Kidney (tissue), 14 donors: ENCODE results near the gene SUPT5H. TPM values are rescaled to one million over a fixed set of nuclear protein-coding genes. Genes with fewer than 3 reads are reported as not detected.

Experiments
- DNase-seq, 5 donors: peaks; one replicate each; pipeline ENCODE4 v3.0.0-alpha.2; 2013 to 2020
- FAIRE-seq: peaks from 2 replicates; lab custom pipeline; 2012; peaks lifted over from hg19 to GRCh38; lab: Jason Lieb, UNC
- H3K27ac ChIP-seq, 2 donors: one replicate each; pipeline ENCODE4 v1.7.0; 2013; ENCODE audit warnings: low read depth in 2 of 2, low read length in 2 of 2, inconsistent platforms in 1 of 2
- H3K27me3 ChIP-seq: one replicate; pipeline ENCODE4 v1.7.1; 2013; ENCODE audit warnings: low read length, inconsistent platforms; ENCODE audit not compliant: control insufficient read depth, insufficient read depth
- H3K36me3 ChIP-seq, 3 donors: one replicate each; pipeline versions ENCODE4 v1.7.0 to v1.7.1; 2013; ENCODE audit warnings: low read length in 3 of 3, control low read depth in 1 of 3, inconsistent platforms in 1 of 3; ENCODE audit not compliant: insufficient read depth in 3 of 3, control insufficient read depth in 2 of 3
- H3K4me1 ChIP-seq, 3 donors: one replicate each; pipeline versions ENCODE4 v1.7.0 to v1.7.1; 2013; ENCODE audit warnings: low read length in 3 of 3, inconsistent platforms in 1 of 3, low read depth in 1 of 3; ENCODE audit not compliant: control insufficient read depth in 2 of 3, insufficient read depth in 2 of 3
- H3K4me3 ChIP-seq, 3 donors: one replicate each; pipeline versions ENCODE4 v1.7.0 to v1.8.1; 2013; ENCODE audit warnings: low read length in 3 of 3, control low read depth in 1 of 3, inconsistent platforms in 1 of 3
- H3K9ac ChIP-seq, 3 donors: one replicate each; pipeline versions ENCODE4 v1.7.0 to v1.7.1; 2013; ENCODE audit warnings: low read length in 3 of 3, control low read depth in 1 of 3, inconsistent platforms in 1 of 3
- H3K9me3 ChIP-seq, 3 donors: one replicate each; pipeline versions ENCODE4 v1.7.0 to v1.7.1; 2013; ENCODE audit warnings: low read length in 3 of 3, control low read depth in 1 of 3, inconsistent platforms in 1 of 3; ENCODE audit not compliant: control insufficient read depth in 2 of 3, insufficient read depth in 1 of 3
- intact Hi-C: fragments of 100-400 bp; cut with DNase I; formaldehyde crosslinking; loops from one replicate; pipeline ENCODE4 v1.11.1; 2022
- polyA plus RNA-seq: library from polyadenylated mRNA; stranded (reverse); fragments of 350-450 nt; fragmentation: Illumina TruSeq; extraction: RNeasy Lipid Tissue Mini Kit (QIAGEN cat#74804); gene quantifications from one replicate; pipeline ENCODE4 v1.2.3, GENCODE V29; 2014; ENCODE audit warnings: low read depth, low replicate concordance; ENCODE audit not compliant: insufficient read depth
- total RNA-seq: library from RNA; stranded (reverse); fragmentation: NEBNext Ultra II Directional; extraction: Animal tissue kit (Norgen Biotek cat#: 25700); gene quantifications from one replicate; pipeline ENCODE4 v1.2.1, GENCODE V29; 2021
- TF ChIP-seq, protein P1 (sequence below): IDR thresholded peaks from 3 replicates; pipeline ENCODE4 v1.5.1; 2012; ENCODE audit warnings: mild to moderate bottlenecking, moderate library complexity, borderline replicate concordance; ENCODE audit not compliant: insufficient read depth; ENCODE audit errors: extremely low read depth
- donor health status: control.
- donor health status: control.
- donor health status: control.
- donor health status: control.
- donor health status: control.
- donor health status: DM: yes; HTN: yes; CAD: no.
- donor health status: Normal renal cell carcinoma (clear cell type).

SUPT5H gene
- total and polyA plus RNA-seq, 2 donors from 2014 or later: 106 to 123 TPM

DNA sequence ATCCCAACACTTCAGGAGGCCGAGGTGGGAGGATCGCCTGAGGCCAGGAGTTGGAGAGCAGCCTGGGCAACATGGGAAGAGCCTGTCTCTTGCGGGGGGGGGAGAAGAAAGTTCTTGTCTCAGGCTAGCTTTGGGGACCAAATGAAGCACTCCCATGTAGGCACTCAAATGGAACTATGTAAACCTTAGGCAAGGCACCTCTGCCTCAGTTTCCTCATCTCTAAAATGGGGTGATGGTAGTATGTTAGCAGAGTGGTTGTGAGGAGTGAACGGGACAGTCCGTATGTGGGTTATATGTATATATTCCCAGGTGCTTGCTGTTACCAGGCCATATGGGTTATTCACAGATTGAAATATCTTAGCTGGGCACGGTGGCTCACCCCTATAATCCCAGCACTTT, 46.8 kb downstream of the SUPT5H start:
- FAIRE-seq: no peak
- intact Hi-C loops: no loop called here
- no peaks in the 10 kb centered on the region for H3K27me3 ChIP-seq
- H3K4me1 ChIP-seq: no peaks in the 10 kb centered on the region
- H3K9me3 ChIP-seq: no peaks in the 10 kb centered on the region
- TF ChIP-seq, protein P1, sequence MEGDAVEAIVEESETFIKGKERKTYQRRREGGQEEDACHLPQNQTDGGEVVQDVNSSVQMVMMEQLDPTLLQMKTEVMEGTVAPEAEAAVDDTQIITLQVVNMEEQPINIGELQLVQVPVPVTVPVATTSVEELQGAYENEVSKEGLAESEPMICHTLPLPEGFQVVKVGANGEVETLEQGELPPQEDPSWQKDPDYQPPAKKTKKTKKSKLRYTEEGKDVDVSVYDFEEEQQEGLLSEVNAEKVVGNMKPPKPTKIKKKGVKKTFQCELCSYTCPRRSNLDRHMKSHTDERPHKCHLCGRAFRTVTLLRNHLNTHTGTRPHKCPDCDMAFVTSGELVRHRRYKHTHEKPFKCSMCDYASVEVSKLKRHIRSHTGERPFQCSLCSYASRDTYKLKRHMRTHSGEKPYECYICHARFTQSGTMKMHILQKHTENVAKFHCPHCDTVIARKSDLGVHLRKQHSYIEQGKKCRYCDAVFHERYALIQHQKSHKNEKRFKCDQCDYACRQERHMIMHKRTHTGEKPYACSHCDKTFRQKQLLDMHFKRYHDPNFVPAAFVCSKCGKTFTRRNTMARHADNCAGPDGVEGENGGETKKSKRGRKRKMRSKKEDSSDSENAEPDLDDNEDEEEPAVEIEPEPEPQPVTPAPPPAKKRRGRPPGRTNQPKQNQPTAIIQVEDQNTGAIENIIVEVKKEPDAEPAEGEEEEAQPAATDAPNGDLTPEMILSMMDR: no peak
- no peak overlapping the region for H3K4me3 ChIP-seq
- H3K27ac ChIP-seq: no peak overlapping the region
- no peak overlapping the region for H3K9ac ChIP-seq
- peaks cover 0 to 20% (median 18%) of the 10 kb centered on the region in 3 donors for H3K36me3 ChIP-seq
- no peak for DNase-seq

DNA sequence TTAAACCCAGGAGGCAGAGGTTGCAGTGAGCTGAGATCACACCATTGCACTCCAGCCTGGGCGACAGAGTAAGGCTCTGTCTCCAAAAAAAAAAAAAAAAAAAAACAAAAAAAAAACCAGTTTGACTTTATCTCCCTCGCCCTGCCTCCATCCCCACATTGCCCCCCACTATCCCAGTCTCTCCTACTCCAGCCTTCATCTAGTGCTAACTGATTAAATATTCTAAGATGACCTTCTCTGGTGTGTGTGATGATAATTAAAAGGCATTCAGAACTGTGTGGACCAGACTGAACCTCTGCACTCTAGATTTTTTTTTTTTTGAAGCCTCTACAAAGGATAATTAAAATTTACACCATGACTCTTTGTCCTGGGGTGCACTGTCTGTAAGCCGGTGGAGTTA, 47.4 kb downstream of the SUPT5H start:
- H3K4me3 ChIP-seq: no peak overlapping the region
- TF ChIP-seq, protein P1: no peak
- no peak overlapping the region for H3K27ac ChIP-seq
- H3K4me1 ChIP-seq: no peaks in the 10 kb centered on the region
- DNase-seq: no peak
- FAIRE-seq: no peak
- H3K9ac ChIP-seq: no peak overlapping the region
- H3K36me3 ChIP-seq: peaks cover 0 to 18% (median 18%) of the 10 kb centered on the region in 3 donors
- H3K27me3 ChIP-seq: no peaks in the 10 kb centered on the region
- intact Hi-C loops: no loop called here
- H3K9me3 ChIP-seq: no peaks in the 10 kb centered on the region

DNA sequence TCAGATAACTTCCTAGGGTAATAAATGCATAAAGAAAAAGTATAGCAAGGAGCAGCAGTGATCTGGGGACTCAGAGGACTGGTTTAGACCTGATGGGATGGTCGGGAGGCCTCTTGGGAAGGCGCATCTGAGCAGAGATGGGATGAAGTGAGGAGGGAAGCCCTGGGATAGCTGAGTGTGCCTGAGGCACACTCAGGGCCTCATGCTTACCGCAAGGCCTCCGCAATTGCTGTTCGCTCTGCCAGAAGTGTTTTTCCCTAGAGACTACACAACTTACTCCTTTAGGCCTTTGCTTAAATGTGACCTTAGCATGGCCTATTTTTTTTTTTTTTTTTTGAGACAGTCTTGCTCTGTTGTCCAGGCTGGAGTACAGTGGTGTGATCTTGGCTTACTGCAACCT, 49.3 kb downstream of the SUPT5H start:
- no peak overlapping the region for H3K9ac ChIP-seq
- no peak for FAIRE-seq

More for the DNA sequence above, 49.3 kb downstream of the SUPT5H start:
- no peak overlapping the region for H3K27ac ChIP-seq
- intact Hi-C loops: no loop called here
- no peak for DNase-seq
- H3K27me3 ChIP-seq: peaks cover 10% of the 10 kb centered on the region
- H3K4me3 ChIP-seq: no peak overlapping the region
- TF ChIP-seq, protein P1: no peak
- no peaks in the 10 kb centered on the region for H3K9me3 ChIP-seq
- H3K36me3 ChIP-seq: peaks cover 0 to 6% (median under 1%) of the 10 kb centered on the region in 3 donors
- H3K4me1 ChIP-seq: peaks cover 0 to 4% (median 3%) of the 10 kb centered on the region in 3 donors
